ENCODE results near the gene PNKD.

DNA sequence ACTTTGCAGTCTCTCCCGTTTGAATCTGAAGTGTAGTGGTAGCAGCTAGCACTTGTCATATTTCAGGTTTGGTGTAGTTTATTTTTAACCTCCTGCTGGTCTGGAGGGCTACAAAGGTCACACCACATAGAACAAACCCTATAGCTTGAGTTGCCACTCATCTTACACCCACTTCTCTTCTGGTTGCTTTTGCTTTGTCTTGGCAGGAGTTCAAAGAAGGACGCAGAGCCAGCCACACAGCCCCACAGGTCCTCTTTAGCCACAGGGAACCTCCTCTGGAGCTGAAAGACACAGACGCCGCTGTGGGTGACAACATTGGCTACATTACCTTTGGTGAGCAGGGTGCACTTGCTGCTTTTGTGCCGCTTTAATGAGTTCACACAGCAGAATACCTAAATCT, 25.1 kb upstream of the PNKD start:
- TF ChIP-seq GATA2 (IDR thresholded peaks at IDR 0.05; ENCODE audit: low read depth, low read length) (no peak), GATA3 (IDR thresholded peaks at IDR 0.05; ENCODE audit: low read depth, low read length) (no peak)
